ENCODE results near the gene PARD3B. TPM values are rescaled to one million over a fixed set of nuclear protein-coding genes. Genes with fewer than 3 reads are reported as not detected.

Gene PARD3B
- total and polyA plus RNA-seq, 2 experiments from 2014 or later, result 3.5 to 4.4 TPM

DNA sequence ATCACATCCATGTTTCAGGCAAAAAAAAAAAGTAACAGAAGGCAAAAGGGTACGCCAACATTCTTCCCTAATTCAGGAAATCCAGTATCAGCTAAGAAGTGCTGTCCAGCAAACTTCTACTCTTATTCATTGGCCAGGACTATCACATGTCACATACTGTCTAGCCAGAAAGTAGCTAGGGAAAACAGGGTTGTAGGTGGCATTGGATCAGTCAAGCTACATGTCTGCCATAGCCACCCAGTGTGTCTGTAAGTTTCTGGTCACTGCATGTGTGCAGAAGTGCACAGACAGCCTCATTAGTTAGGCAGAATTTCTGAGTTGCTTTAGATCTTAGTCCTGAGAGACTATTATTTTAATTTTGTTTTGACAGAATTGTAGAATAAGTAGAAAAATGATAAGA, 671.7 kb downstream of the PARD3B start (continued):
- TF ChIP-seq, protein P1, sequence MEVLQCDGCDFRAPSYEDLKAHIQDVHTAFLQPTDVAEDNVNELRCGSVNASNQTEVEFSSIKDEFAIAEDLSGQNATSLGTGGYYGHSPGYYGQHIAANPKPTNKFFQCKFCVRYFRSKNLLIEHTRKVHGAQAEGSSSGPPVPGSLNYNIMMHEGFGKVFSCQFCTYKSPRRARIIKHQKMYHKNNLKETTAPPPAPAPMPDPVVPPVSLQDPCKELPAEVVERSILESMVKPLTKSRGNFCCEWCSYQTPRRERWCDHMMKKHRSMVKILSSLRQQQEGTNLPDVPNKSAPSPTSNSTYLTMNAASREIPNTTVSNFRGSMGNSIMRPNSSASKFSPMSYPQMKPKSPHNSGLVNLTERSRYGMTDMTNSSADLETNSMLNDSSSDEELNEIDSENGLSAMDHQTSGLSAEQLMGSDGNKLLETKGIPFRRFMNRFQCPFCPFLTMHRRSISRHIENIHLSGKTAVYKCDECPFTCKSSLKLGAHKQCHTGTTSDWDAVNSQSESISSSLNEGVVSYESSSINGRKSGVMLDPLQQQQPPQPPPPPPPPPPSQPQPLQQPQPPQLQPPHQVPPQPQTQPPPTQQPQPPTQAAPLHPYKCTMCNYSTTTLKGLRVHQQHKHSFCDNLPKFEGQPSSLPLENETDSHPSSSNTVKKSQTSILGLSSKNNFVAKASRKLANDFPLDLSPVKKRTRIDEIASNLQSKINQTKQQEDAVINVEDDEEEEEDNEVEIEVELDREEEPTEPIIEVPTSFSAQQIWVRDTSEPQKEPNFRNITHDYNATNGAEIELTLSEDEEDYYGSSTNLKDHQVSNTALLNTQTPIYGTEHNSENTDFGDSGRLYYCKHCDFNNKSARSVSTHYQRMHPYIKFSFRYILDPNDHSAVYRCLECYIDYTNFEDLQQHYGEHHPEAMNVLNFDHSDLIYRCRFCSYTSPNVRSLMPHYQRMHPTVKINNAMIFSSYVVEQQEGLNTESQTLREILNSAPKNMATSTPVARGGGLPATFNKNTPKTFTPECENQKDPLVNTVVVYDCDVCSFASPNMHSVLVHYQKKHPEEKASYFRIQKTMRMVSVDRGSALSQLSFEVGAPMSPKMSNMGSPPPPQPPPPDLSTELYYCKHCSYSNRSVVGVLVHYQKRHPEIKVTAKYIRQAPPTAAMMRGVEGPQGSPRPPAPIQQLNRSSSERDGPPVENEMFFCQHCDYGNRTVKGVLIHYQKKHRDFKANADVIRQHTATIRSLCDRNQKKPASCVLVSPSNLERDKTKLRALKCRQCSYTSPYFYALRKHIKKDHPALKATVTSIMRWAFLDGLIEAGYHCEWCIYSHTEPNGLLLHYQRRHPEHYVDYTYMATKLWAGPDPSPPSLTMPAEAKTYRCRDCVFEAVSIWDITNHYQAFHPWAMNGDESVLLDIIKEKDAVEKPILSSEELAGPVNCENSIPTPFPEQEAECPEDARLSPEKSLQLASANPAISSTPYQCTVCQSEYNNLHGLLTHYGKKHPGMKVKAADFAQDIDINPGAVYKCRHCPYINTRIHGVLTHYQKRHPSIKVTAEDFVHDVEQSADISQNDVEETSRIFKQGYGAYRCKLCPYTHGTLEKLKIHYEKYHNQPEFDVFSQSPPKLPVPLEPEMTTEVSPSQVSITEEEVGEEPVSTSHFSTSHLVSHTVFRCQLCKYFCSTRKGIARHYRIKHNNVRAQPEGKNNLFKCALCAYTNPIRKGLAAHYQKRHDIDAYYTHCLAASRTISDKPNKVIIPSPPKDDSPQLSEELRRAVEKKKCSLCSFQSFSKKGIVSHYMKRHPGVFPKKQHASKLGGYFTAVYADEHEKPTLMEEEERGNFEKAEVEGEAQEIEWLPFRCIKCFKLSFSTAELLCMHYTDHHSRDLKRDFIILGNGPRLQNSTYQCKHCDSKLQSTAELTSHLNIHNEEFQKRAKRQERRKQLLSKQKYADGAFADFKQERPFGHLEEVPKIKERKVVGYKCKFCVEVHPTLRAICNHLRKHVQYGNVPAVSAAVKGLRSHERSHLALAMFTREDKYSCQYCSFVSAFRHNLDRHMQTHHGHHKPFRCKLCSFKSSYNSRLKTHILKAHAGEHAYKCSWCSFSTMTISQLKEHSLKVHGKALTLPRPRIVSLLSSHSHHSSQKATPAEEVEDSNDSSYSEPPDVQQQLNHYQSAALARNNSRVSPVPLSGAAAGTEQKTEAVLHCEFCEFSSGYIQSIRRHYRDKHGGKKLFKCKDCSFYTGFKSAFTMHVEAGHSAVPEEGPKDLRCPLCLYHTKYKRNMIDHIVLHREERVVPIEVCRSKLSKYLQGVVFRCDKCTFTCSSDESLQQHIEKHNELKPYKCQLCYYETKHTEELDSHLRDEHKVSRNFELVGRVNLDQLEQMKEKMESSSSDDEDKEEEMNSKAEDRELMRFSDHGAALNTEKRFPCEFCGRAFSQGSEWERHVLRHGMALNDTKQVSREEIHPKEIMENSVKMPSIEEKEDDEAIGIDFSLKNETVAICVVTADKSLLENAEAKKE (CRISPR knock-in tag; IDR thresholded peaks at IDR 0.05), result no peak
- TF ChIP-seq, protein P2, sequence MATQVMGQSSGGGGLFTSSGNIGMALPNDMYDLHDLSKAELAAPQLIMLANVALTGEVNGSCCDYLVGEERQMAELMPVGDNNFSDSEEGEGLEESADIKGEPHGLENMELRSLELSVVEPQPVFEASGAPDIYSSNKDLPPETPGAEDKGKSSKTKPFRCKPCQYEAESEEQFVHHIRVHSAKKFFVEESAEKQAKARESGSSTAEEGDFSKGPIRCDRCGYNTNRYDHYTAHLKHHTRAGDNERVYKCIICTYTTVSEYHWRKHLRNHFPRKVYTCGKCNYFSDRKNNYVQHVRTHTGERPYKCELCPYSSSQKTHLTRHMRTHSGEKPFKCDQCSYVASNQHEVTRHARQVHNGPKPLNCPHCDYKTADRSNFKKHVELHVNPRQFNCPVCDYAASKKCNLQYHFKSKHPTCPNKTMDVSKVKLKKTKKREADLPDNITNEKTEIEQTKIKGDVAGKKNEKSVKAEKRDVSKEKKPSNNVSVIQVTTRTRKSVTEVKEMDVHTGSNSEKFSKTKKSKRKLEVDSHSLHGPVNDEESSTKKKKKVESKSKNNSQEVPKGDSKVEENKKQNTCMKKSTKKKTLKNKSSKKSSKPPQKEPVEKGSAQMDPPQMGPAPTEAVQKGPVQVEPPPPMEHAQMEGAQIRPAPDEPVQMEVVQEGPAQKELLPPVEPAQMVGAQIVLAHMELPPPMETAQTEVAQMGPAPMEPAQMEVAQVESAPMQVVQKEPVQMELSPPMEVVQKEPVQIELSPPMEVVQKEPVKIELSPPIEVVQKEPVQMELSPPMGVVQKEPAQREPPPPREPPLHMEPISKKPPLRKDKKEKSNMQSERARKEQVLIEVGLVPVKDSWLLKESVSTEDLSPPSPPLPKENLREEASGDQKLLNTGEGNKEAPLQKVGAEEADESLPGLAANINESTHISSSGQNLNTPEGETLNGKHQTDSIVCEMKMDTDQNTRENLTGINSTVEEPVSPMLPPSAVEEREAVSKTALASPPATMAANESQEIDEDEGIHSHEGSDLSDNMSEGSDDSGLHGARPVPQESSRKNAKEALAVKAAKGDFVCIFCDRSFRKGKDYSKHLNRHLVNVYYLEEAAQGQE (IDR thresholded peaks at IDR 0.05; ENCODE audit: unreplicated experiment), result no peak
- no peak for TF ChIP-seq EZH2 (IDR thresholded peaks at IDR 0.05; ENCODE audit: low read depth, unreplicated experiment)

DNA sequence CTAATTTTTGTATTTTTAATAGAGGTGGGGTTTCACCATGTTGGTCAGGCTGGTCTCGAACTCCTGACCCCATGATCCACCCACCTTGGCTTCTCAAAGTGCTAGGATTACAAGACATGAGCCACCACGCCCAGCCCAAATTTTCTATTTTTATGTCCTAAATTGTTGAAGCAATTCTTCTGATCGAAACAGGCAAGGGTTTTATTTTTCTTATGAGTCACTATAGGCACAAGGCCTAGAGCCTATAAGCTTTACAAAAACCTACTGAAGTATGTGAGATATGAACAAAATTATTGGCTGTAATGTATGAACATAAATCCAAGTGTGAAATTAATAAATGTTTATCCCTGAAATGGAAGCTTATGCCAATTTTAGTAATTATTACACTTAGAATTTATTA, 672.8 kb downstream of the PARD3B start:
- ATAC-seq, result no peak
- Histone ChIP-seq H3K4me2 (no peak overlapping the region), H3K4me3 (no peak overlapping the region), H3K79me2 (replicated peaks; ENCODE audit: insufficient read depth) (no peaks in the 10 kb centered on the region), H2AFZ (no peak overlapping the region), H4K20me1 (replicated peaks; ENCODE audit: insufficient read depth) (no peaks in the 10 kb centered on the region), H3K27ac (ENCODE audit: low read depth) (no peak overlapping the region), H3K36me3 (ENCODE audit: insufficient read depth) (no peaks in the 10 kb centered on the region), H3K9me2 (ENCODE audit: insufficient read depth) (0 out of 2 replicates have a peak, but pooled peaks cover 6% of the 10 kb centered on the region), H3K4me1 (ENCODE audit: insufficient read depth) (peaks cover 20% of the 10 kb centered on the region), H3K27me3 (ENCODE audit: insufficient read depth) (no peaks in the 10 kb centered on the region), H3F3A (replicated peaks; ENCODE audit: low read depth) (no peaks in the 10 kb centered on the region)
- Mint-ChIP-seq H3K27ac (no peak overlapping the region), H3K36me3 (ENCODE audit: low read depth) (no peaks in the 10 kb centered on the region), H3K4me1 (peaks cover 20% of the 10 kb centered on the region; the same call in 2 of the 3 replicates), H3K27me3 (ENCODE audit: insufficient read depth, low read depth, poor library complexity) (peaks cover 4% of the 10 kb centered on the region), H3K4me3 (no peak overlapping the region), H3K9me3 (no peaks in the 10 kb centered on the region)
- DNase-seq (ENCODE audit: low spot score), result no peak
- no peak for TF ChIP-seq EZH2phosphoT487 (IDR thresholded peaks at IDR 0.05; ENCODE audit: unreplicated experiment)
- TF ChIP-seq, protein P2 (IDR thresholded peaks at IDR 0.05; ENCODE audit: unreplicated experiment), result no peak
- no peak for TF ChIP-seq STAT1 (IDR thresholded peaks at IDR 0.05; ENCODE audit: unreplicated experiment)
- TF ChIP-seq NANOG (IDR thresholded peaks at IDR 0.05; ENCODE audit: borderline replicate concordance), result no peak
- no peak for TF ChIP-seq POLR2AphosphoS5 (IDR thresholded peaks at IDR 0.05; ENCODE audit: low read depth)
- TF ChIP-seq, protein P3, sequence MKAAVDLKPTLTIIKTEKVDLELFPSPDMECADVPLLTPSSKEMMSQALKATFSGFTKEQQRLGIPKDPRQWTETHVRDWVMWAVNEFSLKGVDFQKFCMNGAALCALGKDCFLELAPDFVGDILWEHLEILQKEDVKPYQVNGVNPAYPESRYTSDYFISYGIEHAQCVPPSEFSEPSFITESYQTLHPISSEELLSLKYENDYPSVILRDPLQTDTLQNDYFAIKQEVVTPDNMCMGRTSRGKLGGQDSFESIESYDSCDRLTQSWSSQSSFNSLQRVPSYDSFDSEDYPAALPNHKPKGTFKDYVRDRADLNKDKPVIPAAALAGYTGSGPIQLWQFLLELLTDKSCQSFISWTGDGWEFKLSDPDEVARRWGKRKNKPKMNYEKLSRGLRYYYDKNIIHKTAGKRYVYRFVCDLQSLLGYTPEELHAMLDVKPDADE (IDR thresholded peaks at IDR 0.05), result no peak
